GM18870 (cell line): ENCODE measurements around the gene APOM.

ENCODE experiments used
- ATAC-seq: cut with Tn5 transposase; IDR thresholded peaks from one replicate; pipeline ENCODE4 v1.9.1; 2021; ENCODE audit warnings: moderate library complexity; ENCODE audit not compliant: unreplicated experiment

The APOM gene

GRCh38 chr6:31630177-31630934 is 25.3 kb upstream of the APOM start:
- ATAC-seq, result no peak

- ATAC-seq, result no peak
Measured at GRCh38 chr6:31631209-31631608, 24.5 kb upstream of the APOM start.

GRCh38 chr6:31631681-31632278 is 23.9 kb upstream of the APOM start:
- no peak for ATAC-seq

GRCh38 chr6:31632279-31632946 is 23.3 kb upstream of the APOM start:
- no peak for ATAC-seq

GRCh38 chr6:31633447-31633846 is 22.2 kb upstream of the APOM start:
- ATAC-seq, result no peak

GRCh38 chr6:31634131-31634530 is 21.6 kb upstream of the APOM start:
- ATAC-seq, result no peak

GRCh38 chr6:31634969-31635575 is 20.6 kb upstream of the APOM start:
- ATAC-seq, result no peak

GRCh38 chr6:31636698-31637596 is 18.7 kb upstream of the APOM start:
- ATAC-seq, result no peak

GRCh38 chr6:31639043-31639442 is 16.7 kb upstream of the APOM start:
- ATAC-seq, result no peak

GRCh38 chr6:31639449-31639861 is 16.2 kb upstream of the APOM start:
- no peak for ATAC-seq

- ATAC-seq, result no peak
Measured at GRCh38 chr6:31640612-31641011, 15.1 kb upstream of the APOM start.

GRCh38 chr6:31641370-31641769 is 14.3 kb upstream of the APOM start:
- ATAC-seq, result no peak

- no peak for ATAC-seq
Measured at GRCh38 chr6:31642798-31643570, 12.7 kb upstream of the APOM start.

GRCh38 chr6:31643818-31644454 is 11.8 kb upstream of the APOM start:
- ATAC-seq, result no peak

GRCh38 chr6:31645325-31645724 is 10.4 kb upstream of the APOM start:
- ATAC-seq, result no peak

GRCh38 chr6:31651602-31652191 is 4.0 kb upstream of the APOM start:
- ATAC-seq, result peak; percentile 32

- ATAC-seq, result peak; percentile 45
Measured at GRCh38 chr6:31652925-31653724, 2.6 kb upstream of the APOM start.
